GM21717 (cell line): Measurements from ENCODE around the gene CAMTA1.

Source experiments
- ATAC-seq: cut with Tn5 transposase; IDR thresholded peaks from one replicate; pipeline ENCODE4 v1.9.1; 2021; ENCODE audit warnings: mild to moderate bottlenecking, moderate library complexity; ENCODE audit not compliant: unreplicated experiment

Gene CAMTA1

GRCh38 chr1:7454895-7455784, 669.9 kb downstream of the CAMTA1 start:
- ATAC-seq: no peak

- ATAC-seq: no peak
Observed at GRCh38 chr1:7455796-7456721, 670.8 kb downstream of the CAMTA1 start.

GRCh38 chr1:7456722-7457082, 671.4 kb downstream of the CAMTA1 start:
- no peak for ATAC-seq

- ATAC-seq: no peak
Observed at GRCh38 chr1:7457811-7458210, 672.6 kb downstream of the CAMTA1 start.

GRCh38 chr1:7458946-7459345, 673.7 kb downstream of the CAMTA1 start:
- no peak for ATAC-seq

GRCh38 chr1:7459914-7460313, 674.7 kb downstream of the CAMTA1 start:
- no peak for ATAC-seq

GRCh38 chr1:7460807-7461206, 675.6 kb downstream of the CAMTA1 start:
- ATAC-seq: no peak

- ATAC-seq: no peak
Observed at GRCh38 chr1:7462617-7463016, 677.4 kb downstream of the CAMTA1 start.

GRCh38 chr1:7463526-7463925, 678.3 kb downstream of the CAMTA1 start:
- no peak for ATAC-seq

- no peak for ATAC-seq
Observed at GRCh38 chr1:7464736-7465135, 679.5 kb downstream of the CAMTA1 start.

GRCh38 chr1:7467476-7468175, 682.4 kb downstream of the CAMTA1 start:
- no peak for ATAC-seq

GRCh38 chr1:7468248-7468647, 683.0 kb downstream of the CAMTA1 start:
- ATAC-seq: no peak

- ATAC-seq: no peak
Observed at GRCh38 chr1:7469255-7469938, 684.1 kb downstream of the CAMTA1 start.

GRCh38 chr1:7470904-7471638, 685.8 kb downstream of the CAMTA1 start:
- no peak for ATAC-seq

GRCh38 chr1:7471836-7472235, 686.6 kb downstream of the CAMTA1 start:
- ATAC-seq: no peak

GRCh38 chr1:7473223-7474142, 688.2 kb downstream of the CAMTA1 start:
- no peak for ATAC-seq

GRCh38 chr1:7474143-7474490, 688.9 kb downstream of the CAMTA1 start:
- ATAC-seq: no peak

GRCh38 chr1:7474786-7475502, 689.7 kb downstream of the CAMTA1 start:
- ATAC-seq: no peak
